Vagina (tissue), 2 donors: ENCODE data around the gene ITIH1. TPM values are rescaled to one million over a fixed set of nuclear protein-coding genes. Genes with fewer than 3 reads are reported as not detected.

ENCODE experiments used
- DNase-seq, 2 donors: peaks; one replicate each; pipeline ENCODE4 v3.0.0-alpha.2; 2017; ENCODE audit errors: extremely low spot score in 2 of 2
- H3K27ac ChIP-seq: fragments of 200-600 bp; sonication (generic); one replicate; pipeline ENCODE4 v1.5.1; 2019
- H3K27me3 ChIP-seq: fragments of 200-600 bp; sonication (generic); one replicate; pipeline ENCODE4 v1.5.1; 2019
- H3K36me3 ChIP-seq, 2 donors: fragments of 200-600 bp; sonication (generic); one replicate each; pipeline ENCODE4 v1.5.1; 2017 to 2019
- H3K4me1 ChIP-seq: fragments of 200-600 bp; sonication (generic); one replicate; pipeline ENCODE4 v1.5.1; 2019
- H3K4me3 ChIP-seq, 2 donors: fragments of 200-600 bp; sonication (generic); 1 replicate in 1 of 2; 2 replicates in 1 of 2; pipeline ENCODE4 v1.5.1; 2016 to 2019
- H3K9me3 ChIP-seq: fragments of 200-600 bp; sonication (generic); one replicate; pipeline ENCODE4 v1.5.1; 2019
- CTCF ChIP-seq, 3 experiments: fragments of 450-650 bp in 2 of 3; fragments of 200-600 bp in 1 of 3; sonication (generic) in 1 of 3; IDR thresholded peaks; one replicate each; pipeline ENCODE4 v1.5.1; 2017 to 2019; ENCODE audit warnings: antibody characterized with exemption in 3 of 3, mild to moderate bottlenecking in 2 of 3, moderate library complexity in 2 of 3
- POLR2A ChIP-seq, 2 donors: fragments of 450-650 bp; IDR thresholded peaks; one replicate each; pipeline ENCODE4 v1.6.1; 2017; ENCODE audit warnings: antibody characterized with exemption in 2 of 2, mild to moderate bottlenecking in 2 of 2, moderate library complexity in 2 of 2
- POLR2AphosphoS5 ChIP-seq, 2 donors: sonication (generic); formaldehyde crosslinking; IDR thresholded peaks; one replicate each; pipeline ENCODE4 v1.9.0; 2017; ENCODE audit warnings: antibody characterized with exemption in 2 of 2, mild to moderate bottlenecking in 2 of 2, low read depth in 1 of 2; ENCODE audit not compliant: insufficient read depth in 1 of 2
- intact Hi-C: fragments of 100-400 bp; cut with DNase I; formaldehyde crosslinking; loops from one replicate; pipeline ENCODE4 v1.15.1; 2023
- total RNA-seq: library from RNA; depleted of rRNA; stranded (reverse); fragments of >200 nt; gene quantifications from one replicate; pipeline ENCODE4 v1.2.3, GENCODE V29; 2016

The ITIH1 gene
- total RNA-seq, 1 donor from 2014 or later: 0.98 TPM

- Histone ChIP-seq H3K27me3 (no peaks in the 10 kb centered on the region), H3K4me1 (peaks cover 13% of the 10 kb centered on the region), H3K36me3 (no peaks in the 10 kb centered on the region), H3K4me3 (no peak overlapping the region), H3K27ac (no peak overlapping the region), H3K9me3 (no peaks in the 10 kb centered on the region)
- TF ChIP-seq POLR2A (IDR thresholded peaks at IDR 0.05): no peak
- no peak for TF ChIP-seq CTCF (IDR thresholded peaks at IDR 0.05)
- TF ChIP-seq POLR2AphosphoS5 (IDR thresholded peaks at IDR 0.05; ENCODE audit: insufficient read depth in 1 of 2, low read depth in 1 of 2): no peak
- DNase-seq: no peak
- intact Hi-C loops: no loop called here
Measured at GRCh38 chr3:52787246-52787645, 9.8 kb downstream of the ITIH1 start.

DNA sequence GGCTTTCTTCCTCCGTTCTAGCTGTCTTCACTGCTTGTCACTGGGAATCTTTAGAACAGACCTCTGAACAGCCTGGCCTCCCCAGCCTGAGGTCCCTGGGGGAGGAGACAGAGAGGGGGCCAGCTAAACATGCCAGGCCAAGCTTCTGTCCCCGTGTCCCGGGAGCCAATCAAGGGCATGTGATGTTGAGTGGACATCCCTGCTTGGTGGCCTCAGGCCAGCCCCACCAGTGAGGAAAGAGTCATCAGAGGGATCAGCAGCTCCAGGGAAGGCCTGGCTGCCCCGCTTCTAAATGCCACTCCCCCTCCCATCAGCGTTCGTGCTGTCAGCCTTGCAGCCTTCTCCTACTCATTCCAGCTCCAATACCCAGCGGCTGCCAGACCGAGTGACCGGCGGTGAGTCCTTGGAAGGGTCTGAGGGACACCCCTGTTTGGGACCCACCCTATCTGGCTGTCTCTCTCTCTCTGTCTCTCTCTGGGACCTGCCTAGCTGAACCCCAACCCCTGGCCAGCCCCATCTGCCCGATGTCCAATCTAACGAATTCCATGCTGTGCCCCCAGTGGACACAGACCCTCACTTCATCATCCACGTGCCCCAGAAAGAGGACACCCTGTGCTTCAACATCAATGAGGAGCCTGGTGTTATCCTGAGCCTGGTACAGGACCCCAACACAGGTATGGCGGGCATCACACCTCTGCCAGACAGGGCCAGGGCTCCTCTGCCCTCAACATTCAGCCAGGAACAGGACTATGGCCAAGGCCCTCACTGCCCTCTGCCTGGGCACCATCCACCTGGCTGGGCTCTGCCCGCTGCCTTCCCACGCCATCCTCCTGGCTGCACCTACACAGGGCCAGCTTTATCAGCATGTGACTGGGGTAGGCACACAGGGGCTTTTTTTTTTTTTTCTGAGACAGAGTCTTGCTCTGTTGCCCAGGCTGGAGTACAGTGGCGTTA is 10.6 kb downstream of the ITIH1 start:
- no peak for DNase-seq
- TF ChIP-seq CTCF (IDR thresholded peaks at IDR 0.05): no peak
- TF ChIP-seq POLR2AphosphoS5 (IDR thresholded peaks at IDR 0.05; ENCODE audit: insufficient read depth in 1 of 2, low read depth in 1 of 2): peak in 1 of 2 donors; percentile 28
- no peak overlapping the region for H3K27ac ChIP-seq
- H3K9me3 ChIP-seq: no peaks in the 10 kb centered on the region
- no peaks in the 10 kb centered on the region for H3K27me3 ChIP-seq
- no peak overlapping the region for H3K4me3 ChIP-seq
- intact Hi-C loops: no loop called here
- H3K4me1 ChIP-seq: peaks cover 13% of the 10 kb centered on the region
- H3K36me3 ChIP-seq: no peaks in the 10 kb centered on the region

DNA sequence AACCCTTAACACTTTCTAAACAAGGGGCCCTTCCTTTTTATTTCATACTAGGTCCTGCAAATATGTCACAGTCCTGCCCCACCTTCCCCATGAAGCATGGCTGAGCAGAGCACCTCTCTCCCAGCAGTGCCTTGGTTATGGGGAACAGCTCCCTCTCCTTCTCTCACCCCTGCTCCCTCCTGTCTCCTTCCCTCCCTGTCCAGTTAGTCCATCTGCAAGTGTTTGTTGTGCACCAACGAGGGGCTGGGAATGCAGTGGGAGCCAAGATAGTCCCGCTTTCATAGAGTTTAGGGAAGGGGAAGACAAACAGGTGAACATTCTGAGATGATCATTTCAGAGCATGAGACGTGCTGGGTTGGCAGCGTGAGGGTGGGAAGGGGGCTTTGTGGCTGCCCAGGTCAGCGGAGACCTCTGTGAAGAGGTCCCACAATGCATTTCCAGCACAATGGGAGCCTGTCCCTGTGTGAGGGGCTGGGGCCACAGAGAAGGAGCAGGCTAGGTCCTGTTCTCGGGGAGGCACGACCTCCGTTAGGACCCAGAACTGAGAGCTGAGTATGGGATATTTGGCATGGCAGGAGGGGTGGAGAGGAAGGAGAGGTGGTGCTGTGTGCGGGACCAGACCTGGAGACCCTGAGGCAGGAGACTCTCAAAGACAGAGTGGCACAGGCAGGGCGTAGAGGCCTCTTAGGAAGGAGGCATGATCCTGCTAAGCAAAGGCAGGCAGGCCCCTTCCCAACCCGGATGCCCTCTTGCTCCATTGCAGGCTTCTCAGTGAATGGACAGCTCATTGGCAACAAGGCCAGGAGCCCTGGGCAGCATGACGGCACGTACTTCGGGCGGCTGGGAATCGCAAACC is 11.7 kb downstream of the ITIH1 start:
- DNase-seq: no peak
- intact Hi-C loops: no loop called here
- no peaks in the 10 kb centered on the region for H3K27me3 ChIP-seq
- H3K4me1 ChIP-seq: peaks cover 13% of the 10 kb centered on the region
- no peak overlapping the region for H3K4me3 ChIP-seq
- no peaks in the 10 kb centered on the region for H3K36me3 ChIP-seq
- H3K9me3 ChIP-seq: no peaks in the 10 kb centered on the region
- TF ChIP-seq CTCF (IDR thresholded peaks at IDR 0.05): no peak
- TF ChIP-seq POLR2AphosphoS5 (IDR thresholded peaks at IDR 0.05; ENCODE audit: insufficient read depth in 1 of 2, low read depth in 1 of 2): no peak
- TF ChIP-seq POLR2A (IDR thresholded peaks at IDR 0.05): no peak
- no peak overlapping the region for H3K27ac ChIP-seq

DNA sequence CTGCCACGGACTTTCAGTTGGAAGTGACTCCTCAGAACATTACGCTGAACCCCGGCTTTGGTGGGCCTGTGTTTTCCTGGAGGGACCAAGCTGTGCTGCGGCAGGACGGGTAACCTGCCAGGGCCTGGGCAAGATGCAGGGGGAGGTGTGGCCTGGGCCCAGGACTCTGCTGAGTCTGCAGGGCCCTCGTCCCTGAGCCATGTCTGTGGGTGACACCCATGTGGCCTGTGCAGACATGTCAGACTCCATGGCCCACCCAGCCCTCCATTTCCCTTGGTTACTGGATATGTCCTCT is 12.3 kb downstream of the ITIH1 start:
- no peak overlapping the region for H3K4me3 ChIP-seq
- TF ChIP-seq POLR2AphosphoS5 (IDR thresholded peaks at IDR 0.05; ENCODE audit: insufficient read depth in 1 of 2, low read depth in 1 of 2) (no peak), CTCF (IDR thresholded peaks at IDR 0.05) (no peak), POLR2A (IDR thresholded peaks at IDR 0.05) (no peak)
- no peaks in the 10 kb centered on the region for H3K36me3 ChIP-seq
- H3K4me1 ChIP-seq: peaks cover 13% of the 10 kb centered on the region
- no peaks in the 10 kb centered on the region for H3K27me3 ChIP-seq
- intact Hi-C loops: no loop called here
- H3K9me3 ChIP-seq: no peaks in the 10 kb centered on the region
- H3K27ac ChIP-seq: no peak overlapping the region
- no peak for DNase-seq
